HG03342 (cell line): ENCODE data around the gene LTBP3.

ENCODE experiments used
- ATAC-seq: cut with Tn5 transposase; IDR thresholded peaks from one replicate; pipeline ENCODE4 v1.9.1; 2021; ENCODE audit warnings: mild to moderate bottlenecking, moderate library complexity; ENCODE audit not compliant: unreplicated experiment

Gene LTBP3

DNA sequence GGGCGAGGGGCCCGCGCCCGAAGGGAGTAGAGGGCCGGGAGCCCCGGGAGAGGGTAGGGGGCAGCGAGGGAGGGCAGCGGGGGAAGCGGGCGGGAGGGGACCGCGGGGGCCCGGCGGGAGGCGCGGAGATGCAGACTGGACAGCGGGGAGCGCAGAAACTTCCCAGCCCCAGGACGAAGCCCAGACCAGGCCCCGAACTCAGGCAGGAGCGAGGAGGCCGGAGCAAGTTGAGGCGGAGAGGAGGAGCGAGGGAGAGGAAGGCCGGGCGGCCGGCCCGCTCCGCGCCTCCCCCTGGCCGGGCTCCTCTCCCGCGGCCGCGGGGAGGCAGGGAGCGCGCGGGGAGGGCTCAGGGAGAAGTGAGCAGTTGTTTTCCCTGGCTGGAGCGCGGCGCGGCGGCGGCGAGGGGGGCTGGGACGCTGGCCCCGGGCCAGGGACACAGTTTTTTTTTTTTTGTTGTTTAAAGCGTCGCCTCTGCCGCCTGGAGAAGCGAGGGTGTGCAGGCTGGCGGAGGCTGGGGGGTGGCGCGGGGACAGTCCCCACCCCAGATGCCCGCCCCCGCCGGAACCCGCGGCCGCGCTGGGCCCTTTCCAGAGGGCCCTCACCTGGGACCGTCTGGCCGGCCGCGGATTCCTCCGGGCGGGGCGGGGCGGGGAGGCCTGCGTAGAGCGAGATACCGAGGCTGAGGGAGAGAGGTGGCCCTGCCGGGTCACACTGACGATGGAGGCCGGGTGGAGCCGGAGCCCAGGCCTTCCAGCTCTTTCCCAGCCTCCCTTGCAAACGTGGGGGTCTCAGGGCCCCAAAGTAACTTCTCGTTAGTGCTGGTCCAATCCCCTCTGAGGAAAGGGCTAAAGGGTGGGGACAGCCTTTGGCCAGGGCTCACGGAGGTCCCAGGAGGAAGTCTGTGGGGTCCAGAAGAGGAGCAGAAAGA is at the start of gene LTBP3:
Gene LTBP3 (minus strand): TSS at position 358 of the 928 bp plus-strand sequence. CDS start 400 bp downstream, outside the sequence.
- no peak for ATAC-seq

DNA sequence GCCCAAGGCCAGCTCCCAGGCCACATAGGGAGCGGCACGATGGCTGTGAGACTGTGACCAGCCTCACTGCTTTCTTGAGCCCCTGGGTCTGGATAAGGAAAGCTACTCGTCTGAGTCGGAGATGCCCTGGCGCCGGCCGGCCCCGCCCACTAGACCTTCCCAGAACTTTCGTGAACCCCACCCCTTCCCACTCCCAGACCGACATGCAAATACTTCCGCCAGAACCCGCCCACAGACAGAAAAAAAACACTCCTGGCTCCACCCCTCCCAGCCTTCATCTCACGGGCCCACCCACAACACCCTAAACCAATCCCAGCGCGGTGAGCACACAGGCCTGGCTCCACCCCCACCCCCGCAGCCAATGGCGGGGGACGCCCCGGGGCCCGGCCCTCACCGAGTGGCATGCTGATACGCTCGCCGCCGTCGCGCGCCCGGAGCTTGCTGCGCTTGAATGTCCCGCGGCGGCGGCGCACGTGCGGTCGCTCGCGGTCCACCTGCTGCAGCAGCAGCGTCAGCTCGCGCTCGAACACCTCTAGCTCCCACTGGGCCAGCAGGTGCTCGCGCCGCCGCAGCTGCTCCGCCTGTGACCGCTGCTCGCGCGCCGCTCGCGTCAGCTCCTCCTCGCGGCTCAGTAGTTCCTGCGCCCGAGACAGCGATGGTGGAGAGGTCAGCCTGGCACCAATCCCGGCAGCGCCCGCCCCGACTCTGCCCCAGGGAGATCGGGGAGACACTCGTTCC is 48.9 kb upstream of the LTBP3 start:
- no peak for ATAC-seq

DNA sequence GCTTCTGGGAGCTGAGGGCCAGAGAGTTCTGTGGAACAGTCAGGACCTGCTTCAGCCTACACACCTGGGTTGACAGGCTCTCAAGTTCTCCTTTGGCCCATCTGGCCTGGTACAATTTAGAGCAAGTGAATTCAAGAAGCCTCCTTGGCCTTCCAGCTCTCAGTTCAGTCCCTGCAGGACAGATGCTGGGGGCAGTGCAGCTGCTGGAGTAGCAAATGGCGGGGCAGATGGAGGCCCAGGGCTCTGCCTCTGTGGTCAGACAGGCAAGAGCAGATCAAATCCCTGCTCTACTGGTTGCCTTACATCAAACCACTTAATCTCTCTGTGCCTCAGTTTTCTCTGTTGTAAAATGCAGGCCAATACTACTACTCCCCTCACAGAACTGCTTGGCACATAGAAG is 46.1 kb upstream of the LTBP3 start:
- ATAC-seq, result no peak

DNA sequence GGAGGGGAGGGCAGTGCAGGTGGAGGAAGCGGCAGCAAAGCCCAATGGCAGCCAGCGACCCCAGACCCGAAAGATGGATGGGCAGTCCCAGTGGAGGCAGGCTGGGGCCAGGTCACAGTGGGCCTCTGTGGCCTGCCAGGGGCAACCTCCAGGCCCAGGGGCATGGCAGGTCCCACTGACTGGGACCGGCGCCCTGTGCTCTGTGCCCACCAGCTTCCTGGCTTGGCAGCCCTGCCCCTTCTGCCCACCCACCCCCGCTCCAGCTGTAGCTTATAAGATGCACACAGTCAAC is 41.7 kb upstream of the LTBP3 start:
- no peak for ATAC-seq

DNA sequence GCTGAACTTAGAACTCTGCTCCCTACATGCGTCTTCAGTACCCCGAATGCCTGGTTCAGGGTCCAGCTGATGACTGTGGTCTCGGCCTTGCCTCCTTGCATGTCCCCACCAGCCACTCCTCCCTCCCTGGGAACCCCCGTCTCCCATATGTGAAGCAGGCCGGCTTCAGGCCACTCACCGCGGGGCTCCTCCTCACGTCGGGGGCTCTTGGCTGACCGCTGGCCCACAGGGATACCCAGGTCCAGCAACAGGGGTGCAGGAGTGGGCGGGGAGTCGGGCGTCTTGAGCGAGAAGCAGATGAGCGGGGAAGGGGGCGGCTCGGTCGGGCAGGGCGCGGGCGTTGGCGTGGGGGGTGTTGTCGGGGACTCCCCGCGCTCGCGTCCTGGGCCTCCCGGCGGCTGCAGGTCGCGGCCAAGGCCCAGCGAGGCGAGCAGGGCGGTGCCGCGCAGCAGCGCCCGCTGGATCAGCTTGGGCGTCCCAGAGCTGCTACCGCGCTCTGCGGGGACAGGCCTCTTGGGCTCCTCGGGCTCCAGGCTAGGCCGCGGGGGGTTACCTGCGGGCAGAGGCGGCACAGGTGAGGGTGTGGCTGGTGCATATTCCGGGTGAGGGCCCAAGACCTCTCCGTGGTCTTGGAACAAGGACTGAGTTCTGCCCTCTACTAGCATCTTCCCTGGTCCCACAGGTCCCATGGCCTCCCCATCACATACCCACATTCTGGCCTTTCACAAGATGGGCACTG is 41.2 kb upstream of the LTBP3 start:
- no peak for ATAC-seq

DNA sequence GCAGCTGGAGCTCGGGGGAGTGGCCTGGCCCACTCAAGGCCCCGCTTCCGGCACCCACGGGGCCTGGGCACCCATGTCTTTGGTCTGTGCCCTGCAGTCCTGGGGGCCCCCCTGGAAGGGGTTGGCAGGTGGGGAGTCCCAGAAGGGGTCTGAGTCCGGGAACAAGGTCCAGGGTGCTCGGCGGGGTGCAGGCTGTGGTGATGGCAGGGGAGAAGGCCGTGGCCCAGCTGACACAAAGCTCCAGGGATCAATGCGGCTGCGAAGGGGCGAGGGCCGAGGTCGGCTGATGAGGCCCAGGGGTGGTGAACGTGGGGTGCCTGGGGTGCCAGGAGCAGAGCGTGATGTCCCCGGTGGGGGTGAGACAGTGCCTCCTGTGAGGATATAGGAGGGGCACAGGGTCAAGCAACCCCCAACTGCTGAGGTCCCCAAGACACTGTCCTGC is 40.1 kb upstream of the LTBP3 start:
- ATAC-seq, result no peak

DNA sequence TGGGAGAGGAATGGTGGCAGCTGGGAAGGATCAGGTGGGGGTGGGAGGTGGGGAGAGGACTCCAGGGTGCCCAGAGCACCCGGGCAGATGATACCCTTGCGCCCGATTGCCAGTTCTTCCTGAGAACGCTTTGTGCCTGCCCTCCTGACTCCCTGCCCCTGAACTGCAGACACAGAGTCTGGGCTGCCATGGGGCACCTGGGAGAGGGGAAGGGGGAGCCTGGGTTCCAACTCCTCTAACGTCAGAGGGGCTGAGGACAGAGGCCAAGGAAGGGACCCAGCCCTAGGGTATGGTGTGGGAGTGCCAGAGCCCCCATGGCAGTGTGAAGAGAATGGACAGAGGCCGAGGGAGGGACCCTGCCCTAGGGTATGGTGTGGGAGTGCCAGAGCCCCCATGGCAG is 38.4 kb upstream of the LTBP3 start:
- no peak for ATAC-seq

DNA sequence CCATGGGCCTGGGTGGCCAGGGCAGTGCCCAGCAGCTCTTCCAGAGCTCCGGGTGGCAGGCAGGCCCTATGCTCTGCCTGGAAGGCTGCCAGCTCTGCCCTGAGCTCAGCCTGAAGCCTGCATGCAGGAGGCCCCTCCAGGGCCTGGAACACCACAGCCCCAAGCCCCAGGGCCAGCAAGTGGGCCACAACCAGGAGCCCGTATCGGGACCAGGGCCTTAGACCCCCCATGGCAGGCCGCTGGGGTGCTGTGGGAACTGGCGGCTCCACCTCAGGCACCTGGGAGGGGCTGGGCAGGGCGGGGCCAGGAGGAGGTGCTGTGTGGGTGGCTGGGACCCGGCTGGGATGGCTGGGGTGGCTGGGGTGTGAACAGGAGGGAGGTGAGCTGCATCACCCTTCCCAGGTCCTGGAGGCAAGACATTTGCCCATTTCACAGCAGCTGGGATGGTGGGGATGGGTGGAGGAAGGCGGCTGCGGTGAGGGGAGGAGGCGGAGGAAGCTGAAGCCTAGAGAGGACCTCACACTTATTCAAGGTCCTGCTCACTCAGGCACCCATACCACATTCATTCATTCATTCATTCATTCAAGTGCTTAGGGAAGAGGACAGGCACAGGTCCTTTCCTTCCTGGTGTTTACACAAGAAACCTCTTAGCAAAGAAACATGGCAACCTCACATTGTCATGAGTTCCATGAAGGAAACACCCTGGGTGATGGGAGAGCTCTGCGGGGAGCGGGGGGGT is 37.6 kb upstream of the LTBP3 start, which contains the start of gene KCNK7:
Gene KCNK7 (minus strand): TSS at position 258 of the 739 bp plus-strand sequence. CDS start 28 bp downstream, at position 230.
- no peak for ATAC-seq

DNA sequence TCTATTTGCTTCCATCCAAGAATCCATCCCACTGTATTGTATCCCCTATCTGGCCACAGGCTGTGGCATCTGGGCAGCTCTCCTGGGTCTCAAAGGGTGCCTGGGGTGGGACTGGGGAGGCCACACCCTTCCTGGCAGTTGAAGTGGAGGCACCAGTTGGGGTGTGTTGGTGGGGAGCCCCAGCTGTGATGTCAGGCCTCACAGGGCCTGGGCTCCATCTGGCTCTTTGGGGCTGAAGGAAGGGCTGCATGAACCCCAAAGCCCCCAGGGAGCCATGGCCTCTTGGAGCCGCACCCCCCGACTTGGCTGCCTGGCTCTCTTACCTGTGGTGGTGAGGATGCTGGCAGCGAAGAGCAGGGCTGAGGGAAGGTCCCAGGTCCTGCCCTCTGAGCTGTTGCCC is 37.0 kb upstream of the LTBP3 start:
- no peak for ATAC-seq

DNA sequence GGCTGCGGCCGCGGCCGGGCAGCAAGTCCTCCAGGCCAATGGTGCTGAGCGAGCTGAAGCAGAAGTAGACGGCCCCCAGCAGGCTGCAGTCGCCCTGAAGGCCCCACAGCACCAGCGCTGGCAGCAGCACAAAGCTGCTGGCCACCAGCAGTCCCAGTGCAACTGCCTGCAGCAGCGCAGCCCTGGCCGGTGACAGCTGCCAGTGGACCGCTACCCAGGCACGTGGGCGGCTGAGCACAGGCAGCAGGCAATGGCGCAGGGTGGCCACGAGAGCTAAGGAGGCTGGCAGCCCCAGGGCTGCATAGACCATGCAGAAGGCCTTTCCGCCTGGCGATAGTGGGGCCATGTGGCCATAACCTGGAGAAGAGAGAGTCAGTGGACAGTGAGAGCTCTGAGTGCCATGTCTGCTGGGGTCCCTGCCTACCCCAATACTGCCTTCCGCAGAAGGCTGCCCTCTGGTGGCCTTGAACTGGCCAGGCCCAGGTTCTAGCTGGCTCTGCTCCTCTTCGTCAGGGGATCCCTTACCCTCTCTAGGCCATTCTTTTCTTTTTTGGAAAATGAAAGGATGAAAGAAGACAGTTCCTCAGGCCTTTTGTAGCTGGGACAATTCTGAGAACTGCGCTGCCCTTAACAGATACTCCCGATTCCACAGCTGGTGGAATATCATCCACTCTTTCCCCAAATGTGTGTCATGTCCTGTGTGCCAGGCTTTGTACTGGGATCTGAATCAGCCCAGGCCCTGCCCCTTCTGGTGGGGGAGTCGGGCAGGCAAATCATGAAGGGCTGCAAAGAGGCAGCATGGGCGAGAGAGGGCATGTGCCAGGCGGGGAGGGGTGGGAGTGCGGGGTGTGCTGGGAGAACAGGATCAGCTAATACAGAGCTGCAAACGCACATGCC is 35.6 kb upstream of the LTBP3 start:
- no peak for ATAC-seq

DNA sequence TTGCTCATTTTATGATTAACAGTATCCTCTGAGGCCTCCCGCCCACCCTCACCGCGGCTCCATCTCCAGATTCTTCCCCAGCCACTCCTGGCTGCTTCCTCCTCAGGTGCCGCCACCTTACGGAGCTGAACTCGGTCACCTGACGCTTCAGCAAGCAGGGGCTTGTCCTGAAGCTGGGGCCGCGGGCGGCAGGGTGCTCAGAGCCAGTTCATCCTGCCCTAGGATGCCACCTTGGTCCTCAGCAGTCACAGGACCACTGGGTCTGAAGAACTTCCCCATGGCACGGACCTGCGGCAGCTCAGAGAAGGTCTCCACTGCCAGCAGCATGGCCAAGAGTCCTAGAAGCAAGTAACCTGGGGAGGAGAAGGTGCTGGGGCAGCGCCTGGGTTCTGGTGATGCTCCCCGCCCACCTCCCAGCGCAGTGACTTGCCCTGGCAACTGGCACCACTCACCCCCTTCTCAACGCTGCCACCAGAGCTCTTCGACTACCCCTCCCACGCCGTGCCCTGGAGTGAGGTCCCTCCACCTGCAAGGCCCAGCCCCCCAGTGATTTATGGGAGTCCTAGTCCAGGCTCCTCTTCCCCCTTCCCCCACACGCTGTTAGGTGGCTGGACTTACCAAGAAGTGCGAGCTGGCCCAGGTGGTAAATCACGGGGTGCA is 34.8 kb upstream of the LTBP3 start:
- no peak for ATAC-seq

DNA sequence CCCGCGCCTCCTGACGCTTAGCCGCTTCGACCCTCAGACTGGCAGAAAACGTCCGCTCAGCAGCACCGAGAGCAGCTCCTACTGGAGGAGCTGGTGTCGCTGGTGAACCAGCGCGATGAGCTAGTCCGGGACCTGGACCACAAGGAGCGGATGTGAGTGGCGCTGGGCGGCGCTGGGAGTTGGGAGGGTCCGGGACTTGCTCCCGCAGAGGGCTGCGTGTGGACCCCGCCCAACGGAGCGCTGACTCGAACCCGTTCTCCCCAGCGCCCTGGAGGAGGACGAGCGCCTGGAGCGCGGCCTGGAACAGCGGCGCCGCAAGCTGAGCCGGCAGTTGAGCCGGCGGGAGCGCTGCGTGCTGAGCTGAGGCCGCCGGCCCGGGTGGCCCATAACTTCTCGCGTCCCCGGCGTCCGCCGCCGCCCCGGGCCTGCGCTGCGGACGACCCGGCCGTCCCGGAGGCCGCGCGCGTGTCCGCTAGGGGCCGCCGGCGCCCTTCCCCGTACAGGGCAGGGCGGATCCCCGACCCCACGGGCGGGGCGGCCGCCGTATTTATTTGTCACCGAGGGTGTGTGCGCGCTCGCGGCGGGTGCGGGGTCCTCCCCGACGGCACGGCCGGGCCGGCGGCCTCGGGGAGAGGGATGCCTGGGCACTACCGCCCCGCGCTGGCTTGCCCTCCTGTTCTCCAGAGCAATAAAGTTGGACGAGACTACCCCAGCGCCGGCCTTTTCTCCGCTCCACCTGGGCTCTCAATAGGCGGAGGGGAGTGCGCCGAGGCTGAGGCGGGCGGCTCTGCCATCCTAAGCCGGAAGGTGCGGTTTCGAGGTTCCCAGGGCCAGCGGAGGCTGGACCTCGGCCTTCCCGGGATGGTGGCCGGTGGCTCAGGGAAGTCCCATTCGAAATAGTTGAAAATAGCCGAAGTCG is 34.0 kb upstream of the LTBP3 start:
- ATAC-seq, result no peak

DNA sequence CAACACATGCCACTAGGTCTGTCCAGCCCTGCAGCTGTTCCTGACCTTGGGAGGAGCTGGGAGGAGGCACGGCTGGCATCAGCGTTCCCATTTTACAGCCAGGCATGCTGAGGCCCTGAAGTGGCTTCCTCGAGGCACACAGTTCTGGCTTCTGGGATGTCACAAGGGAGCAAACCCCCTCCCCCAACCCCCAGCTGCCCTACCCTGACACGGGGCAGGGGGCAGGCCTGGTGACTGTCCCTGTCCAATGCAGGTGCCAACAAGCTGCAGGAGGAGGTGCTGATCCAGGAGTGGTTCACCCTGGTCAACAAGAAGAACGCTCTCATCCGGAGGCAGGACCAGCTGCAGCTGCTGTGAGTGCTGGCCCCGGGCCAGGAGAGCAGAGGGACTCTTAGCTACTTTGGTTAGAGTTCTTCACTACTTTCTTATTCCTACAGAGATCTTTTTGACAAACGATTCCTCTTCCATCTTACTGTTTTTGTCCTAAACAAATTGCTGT is 32.1 kb upstream of the LTBP3 start:
- no peak for ATAC-seq

DNA sequence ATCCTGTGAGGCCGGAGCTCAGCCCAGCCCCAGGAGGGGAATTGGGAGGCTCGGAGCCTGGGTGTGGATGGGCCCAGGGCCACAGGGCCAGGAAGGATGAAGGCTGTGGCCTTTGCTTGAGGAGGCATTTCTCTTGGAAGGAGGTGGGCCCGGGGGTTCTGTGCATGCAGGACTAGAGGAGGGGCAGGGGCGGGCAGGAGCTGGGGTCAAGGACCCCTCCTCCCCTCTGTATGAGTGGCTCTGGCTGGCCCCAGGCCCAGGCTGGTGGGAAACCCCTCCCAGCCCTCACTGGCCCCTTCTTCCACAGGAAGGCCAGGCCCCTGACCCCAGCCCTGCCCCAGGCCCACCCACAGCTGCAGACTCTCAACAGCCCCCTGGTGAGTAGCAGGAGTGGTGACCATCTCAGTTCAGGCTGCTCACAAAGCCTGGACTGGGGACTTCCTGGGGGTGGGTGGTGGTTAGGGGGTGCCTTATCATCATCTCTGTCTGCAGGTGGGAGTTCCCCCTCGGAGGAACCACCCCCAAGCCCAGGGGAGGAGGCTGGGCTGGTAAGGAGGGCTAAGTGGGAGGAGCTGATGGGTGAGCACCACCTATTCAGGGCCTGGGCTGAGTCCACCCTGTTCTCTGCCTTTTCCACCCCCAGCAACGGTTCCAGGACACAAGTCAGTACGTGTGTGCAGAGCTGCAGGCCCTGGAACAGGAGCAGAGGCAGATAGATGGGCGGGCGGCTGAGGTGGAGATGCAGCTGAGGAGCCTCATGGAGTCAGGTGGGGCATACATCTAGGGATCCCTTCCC is 31.5 kb upstream of the LTBP3 start:
- ATAC-seq, result no peak

DNA sequence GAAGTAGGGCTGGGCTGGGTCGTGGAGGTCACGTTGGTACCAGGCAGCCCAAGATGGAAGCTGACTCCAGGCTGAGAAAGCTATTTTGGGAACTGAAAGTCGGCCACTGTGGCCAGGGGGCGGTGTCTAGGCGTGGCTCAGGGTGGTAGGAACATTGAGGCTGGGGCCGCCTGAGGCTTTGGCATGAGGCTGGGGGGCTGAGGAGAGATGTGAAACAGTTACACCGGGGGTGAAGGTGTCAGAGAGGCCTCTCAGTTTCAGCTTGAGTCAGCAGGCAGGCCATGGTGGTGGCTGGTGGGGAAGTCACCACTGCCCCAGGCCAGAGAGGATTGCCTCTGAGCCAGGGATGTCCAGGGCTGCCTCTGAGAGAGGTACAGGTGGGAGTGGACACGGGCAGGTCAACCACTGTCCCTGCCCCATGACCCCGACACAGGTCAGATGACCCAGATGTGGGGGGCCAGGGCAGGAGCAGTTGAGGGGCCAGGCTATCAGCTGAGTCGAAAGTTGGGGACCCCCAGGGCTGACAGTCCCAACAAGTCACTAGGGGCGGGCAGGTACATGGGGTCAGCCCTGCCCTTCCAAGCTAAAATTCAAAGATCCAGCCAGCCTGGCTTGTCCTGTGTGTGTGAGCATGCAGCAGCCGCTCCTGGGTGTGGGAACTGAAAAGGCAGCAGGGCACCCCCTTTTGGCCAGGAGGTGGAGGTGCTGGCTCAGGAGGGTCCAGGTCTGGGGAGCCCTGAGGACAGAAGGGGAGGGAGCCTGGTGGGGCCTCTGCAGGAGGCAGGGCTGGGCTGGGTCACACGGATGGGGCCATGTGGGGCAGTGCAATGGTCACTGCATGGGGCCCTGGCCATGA is 30.3 kb upstream of the LTBP3 start:
- peak; percentile 75 for ATAC-seq

DNA sequence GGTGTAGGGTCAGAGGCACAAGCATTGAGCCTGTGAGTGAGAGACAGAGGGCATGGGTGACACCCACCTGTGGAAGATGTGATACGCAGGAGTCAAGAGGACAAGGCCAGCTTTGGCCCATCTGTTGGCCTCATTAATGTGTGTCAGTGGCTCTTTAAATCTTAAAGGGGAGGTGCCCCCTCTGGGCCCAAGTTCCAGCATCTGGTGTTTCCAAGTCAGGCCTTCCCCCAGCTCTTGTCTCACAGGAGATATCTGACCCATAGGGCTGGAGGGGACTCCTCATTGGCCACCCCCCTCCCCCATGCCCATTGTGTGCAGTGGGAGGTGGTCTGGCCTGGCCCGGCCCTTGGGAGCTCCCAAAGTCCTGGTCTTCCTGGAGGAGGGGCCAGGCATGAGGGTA is 28.5 kb upstream of the LTBP3 start:
- ATAC-seq, result no peak
